Uterus (tissue), 4 donors: ENCODE data around the gene ZNF205. TPM values are rescaled to one million over a fixed set of nuclear protein-coding genes. Genes with fewer than 3 reads are reported as not detected.

Experiments used
- DNase-seq, 2 donors: peaks; one replicate each; pipeline ENCODE4 v3.0.0-alpha.2; 2019 to 2020
- H3K27ac ChIP-seq, 2 donors: fragments of 200-600 bp; sonication (generic); 1 replicate in 1 of 2; 2 replicates in 1 of 2; pipeline ENCODE4 v1.5.1; 2016 to 2018
- H3K27me3 ChIP-seq, 2 donors: fragments of 200-600 bp; sonication (generic); one replicate each; pipeline ENCODE4 v1.5.1; 2018 to 2019; ENCODE audit warnings: control low read depth in 1 of 2
- H3K36me3 ChIP-seq, 2 donors: fragments of 200-600 bp; sonication (generic); one replicate each; pipeline ENCODE4 v1.5.1; 2019; ENCODE audit warnings: control low read depth in 1 of 2
- H3K4me1 ChIP-seq, 2 donors: fragments of 200-600 bp; sonication (generic); one replicate each; pipeline ENCODE4 v1.5.1; 2018 to 2019; ENCODE audit warnings: control low read depth in 1 of 2
- H3K4me3 ChIP-seq, 2 donors: fragments of 200-600 bp; sonication (generic); 1 replicate in 1 of 2; 2 replicates in 1 of 2; pipeline ENCODE4 v1.5.1; 2018 to 2019; ENCODE audit warnings: mild to moderate bottlenecking in 1 of 2
- H3K9me3 ChIP-seq, 2 donors: fragments of 200-600 bp; sonication (generic); one replicate each; pipeline ENCODE4 v1.5.1; 2019; ENCODE audit warnings: control low read depth in 1 of 2
- POLR2A ChIP-seq, 2 donors: fragments of 450-650 bp; IDR thresholded peaks; one replicate each; pipeline ENCODE4 v1.6.1; 2016; ENCODE audit warnings: antibody characterized with exemption in 2 of 2, mild to moderate bottlenecking in 1 of 2, moderate library complexity in 1 of 2
- intact Hi-C: fragments of 100-400 bp; cut with DNase I; formaldehyde crosslinking; loops from one replicate; pipeline ENCODE4 v1.15.1; 2023; ENCODE audit warnings: low total_unique reads
- total RNA-seq, 4 donors: library from RNA; depleted of rRNA in 3 of 4; stranded (reverse); fragments of >200 nt in 3 of 4; gene quantifications; one replicate each; pipeline versions ENCODE4 v1.1.0 to v1.2.4, GENCODE V29; 2014 to 2023
- TF ChIP-seq, protein P1 (sequence below), 4 experiments: fragments of 200-600 bp in 2 of 4; fragments of 450-650 bp in 2 of 4; sonication (generic) in 2 of 4; IDR thresholded peaks; one replicate each; pipeline ENCODE4 v1.5.1; 2016 to 2019; ENCODE audit warnings: antibody characterized with exemption in 4 of 4, mild to moderate bottlenecking in 2 of 4, moderate library complexity in 1 of 4
- donor health status: DM: yes; HTN: yes; CAD: no.

The ZNF205 gene
- total RNA-seq, 4 donors from 2014 or later, result 12.9 to 26.9 (median 18.3) TPM

DNA sequence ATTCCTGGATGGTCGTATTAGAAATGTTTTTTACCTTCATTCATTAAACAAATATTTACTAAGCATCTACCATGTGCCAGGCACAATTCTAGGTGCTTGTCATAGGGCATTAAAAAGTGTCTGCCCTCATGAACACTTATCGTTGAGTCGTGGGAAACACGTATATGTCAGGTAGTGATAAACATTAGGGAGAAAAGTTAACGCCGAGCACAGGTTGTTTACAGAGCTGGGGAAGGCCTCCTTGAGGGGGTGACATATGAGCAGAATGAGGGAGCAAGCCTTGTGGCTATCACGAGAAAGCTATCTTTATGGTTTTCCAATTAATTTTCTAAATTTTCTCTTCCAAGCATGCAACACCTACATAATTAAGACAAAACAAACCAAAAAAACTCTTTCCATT, 21.5 kb downstream of the ZNF205 start:
- H3K27ac ChIP-seq, result peak overlapping the region; percentile 89 to 97
- no peak for TF ChIP-seq POLR2A (IDR thresholded peaks at IDR 0.05)
- TF ChIP-seq, protein P1, sequence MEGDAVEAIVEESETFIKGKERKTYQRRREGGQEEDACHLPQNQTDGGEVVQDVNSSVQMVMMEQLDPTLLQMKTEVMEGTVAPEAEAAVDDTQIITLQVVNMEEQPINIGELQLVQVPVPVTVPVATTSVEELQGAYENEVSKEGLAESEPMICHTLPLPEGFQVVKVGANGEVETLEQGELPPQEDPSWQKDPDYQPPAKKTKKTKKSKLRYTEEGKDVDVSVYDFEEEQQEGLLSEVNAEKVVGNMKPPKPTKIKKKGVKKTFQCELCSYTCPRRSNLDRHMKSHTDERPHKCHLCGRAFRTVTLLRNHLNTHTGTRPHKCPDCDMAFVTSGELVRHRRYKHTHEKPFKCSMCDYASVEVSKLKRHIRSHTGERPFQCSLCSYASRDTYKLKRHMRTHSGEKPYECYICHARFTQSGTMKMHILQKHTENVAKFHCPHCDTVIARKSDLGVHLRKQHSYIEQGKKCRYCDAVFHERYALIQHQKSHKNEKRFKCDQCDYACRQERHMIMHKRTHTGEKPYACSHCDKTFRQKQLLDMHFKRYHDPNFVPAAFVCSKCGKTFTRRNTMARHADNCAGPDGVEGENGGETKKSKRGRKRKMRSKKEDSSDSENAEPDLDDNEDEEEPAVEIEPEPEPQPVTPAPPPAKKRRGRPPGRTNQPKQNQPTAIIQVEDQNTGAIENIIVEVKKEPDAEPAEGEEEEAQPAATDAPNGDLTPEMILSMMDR (IDR thresholded peaks at IDR 0.05), result no peak

DNA sequence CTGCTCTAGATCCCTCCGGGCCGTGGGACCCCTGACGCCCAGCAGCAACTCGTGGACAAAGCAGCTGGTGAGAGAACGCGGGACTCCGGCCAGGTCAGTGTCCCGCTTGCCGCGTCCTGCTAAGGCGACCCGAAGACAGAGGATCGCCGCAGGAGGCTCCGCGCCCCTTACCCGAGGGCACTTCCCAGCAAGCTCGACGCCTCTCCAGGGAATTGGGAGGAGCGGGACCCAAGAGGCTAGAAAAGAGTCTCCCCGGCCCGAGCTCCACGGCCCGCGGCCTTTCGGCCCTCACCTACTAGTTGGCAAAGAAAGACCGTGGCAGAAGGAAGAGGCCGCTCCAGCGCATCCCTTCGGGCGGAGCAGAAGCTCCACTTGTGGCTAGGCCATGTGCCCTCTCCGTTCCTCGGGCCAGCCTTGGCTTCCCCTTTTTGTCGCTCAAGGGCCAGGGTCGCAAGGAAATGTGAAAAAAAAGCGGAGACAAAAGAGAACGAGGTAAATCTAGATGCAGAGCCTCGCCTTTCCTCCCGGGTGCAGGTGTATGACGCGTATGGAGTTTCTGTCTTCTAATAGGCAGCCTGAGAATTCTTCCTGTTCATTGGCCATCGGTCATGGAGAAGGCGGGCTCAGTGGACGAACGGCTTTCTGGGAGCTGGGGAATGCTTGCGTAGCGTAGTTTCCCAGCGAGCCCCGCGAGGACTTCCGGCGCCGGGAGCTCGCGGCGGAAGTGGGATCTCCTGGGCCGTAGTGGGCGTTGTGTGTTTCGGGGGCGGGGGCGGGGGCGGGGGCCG, 22.1 kb downstream of the ZNF205 start, which contains the start of gene ZNF213:
Gene ZNF213 (plus strand): TSS at position 692 of the 788 bp plus-strand sequence. CDS start 2,252 bp downstream, outside the sequence.
- Histone ChIP-seq H3K4me1 (no peaks in the 10 kb centered on the region), H3K27ac (peak within 1 kb of the TSS; percentile 89 to 97), H3K9me3 (no peaks in the 10 kb centered on the region), H3K36me3 (no peaks in the 10 kb centered on the region), H3K4me3 (peak within 1 kb of the TSS; percentile 90 to 94), H3K27me3 (no peaks in the 10 kb centered on the region)
- intact Hi-C loops, result no loop called here
- TF ChIP-seq POLR2A (IDR thresholded peaks at IDR 0.05), result peak; percentile 83 to 87
- TF ChIP-seq, protein P1 (IDR thresholded peaks at IDR 0.05), result peak in 1 of 4 experiments; percentile 23
- DNase-seq, result peak; percentile 94 to 97

More for the DNA sequence above, 21.5 kb downstream of the ZNF205 start:
- peak overlapping the region; percentile 90 to 94 for H3K4me3 ChIP-seq
- H3K36me3 ChIP-seq, result no peaks in the 10 kb centered on the region
- DNase-seq, result no peak
- no peaks in the 10 kb centered on the region for H3K4me1 ChIP-seq
- no peaks in the 10 kb centered on the region for H3K9me3 ChIP-seq
- H3K27me3 ChIP-seq, result no peaks in the 10 kb centered on the region
- intact Hi-C loops, result no loop called here

DNA sequence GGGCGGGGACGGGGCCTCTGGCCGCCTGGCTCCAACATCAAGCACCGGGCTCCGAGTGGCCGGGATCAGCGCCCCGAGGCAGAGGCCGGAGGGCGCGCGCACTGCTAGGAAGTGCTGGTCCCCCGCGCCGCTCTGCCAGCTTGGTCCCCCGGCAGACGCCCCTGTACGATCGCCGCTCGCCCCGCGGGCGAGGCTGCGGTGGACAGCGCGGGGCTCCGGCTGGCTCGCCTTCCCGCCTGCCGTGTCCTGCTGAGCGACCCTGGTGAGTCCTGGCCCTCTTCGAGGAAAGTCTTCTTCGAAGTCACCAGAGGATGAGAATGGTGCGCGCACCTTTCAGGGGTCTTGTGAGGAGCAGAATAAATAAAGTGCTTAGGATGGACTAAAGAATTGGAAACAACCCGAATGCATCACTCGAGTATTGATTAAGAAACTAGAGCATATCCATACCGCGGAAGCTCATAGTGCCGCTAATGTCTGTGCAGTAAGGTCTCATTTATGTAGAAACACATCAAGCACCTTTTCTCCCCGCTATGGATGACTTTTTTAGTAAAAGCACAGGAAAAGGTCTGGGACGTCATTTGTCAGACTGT, 22.8 kb downstream of the ZNF205 start:
- no peaks in the 10 kb centered on the region for H3K4me1 ChIP-seq
- no peak for DNase-seq
- intact Hi-C loops, result no loop called here

DNA sequence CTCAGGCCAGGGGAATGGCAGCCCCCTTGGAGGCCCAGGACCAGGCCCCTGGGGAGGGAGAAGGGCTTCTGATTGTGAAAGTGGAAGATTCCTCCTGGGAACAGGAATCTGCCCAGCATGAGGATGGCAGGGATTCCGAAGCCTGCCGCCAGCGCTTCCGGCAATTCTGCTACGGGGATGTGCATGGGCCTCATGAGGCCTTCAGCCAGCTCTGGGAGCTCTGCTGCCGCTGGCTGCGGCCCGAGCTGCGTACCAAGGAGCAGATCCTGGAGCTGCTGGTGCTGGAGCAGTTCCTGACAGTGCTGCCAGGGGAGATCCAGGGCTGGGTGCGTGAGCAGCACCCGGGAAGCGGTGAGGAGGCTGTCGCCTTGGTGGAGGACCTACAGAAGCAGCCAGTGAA, 24.9 kb downstream of the ZNF205 start:
- no peaks in the 10 kb centered on the region for H3K27me3 ChIP-seq
- H3K27ac ChIP-seq, result no peak overlapping the region
- no peaks in the 10 kb centered on the region for H3K4me1 ChIP-seq
- intact Hi-C loops, result no loop called here
- no peaks in the 10 kb centered on the region for H3K36me3 ChIP-seq
- H3K4me3 ChIP-seq, result no peak overlapping the region
- TF ChIP-seq, protein P1 (IDR thresholded peaks at IDR 0.05), result no peak
- no peak for TF ChIP-seq POLR2A (IDR thresholded peaks at IDR 0.05)
- DNase-seq, result no peak
- H3K9me3 ChIP-seq, result no peaks in the 10 kb centered on the region

More for the DNA sequence above, 22.8 kb downstream of the ZNF205 start:
- H3K27ac ChIP-seq, result peak overlapping the region; percentile 89 to 97
- H3K4me3 ChIP-seq, result peak overlapping the region; percentile 90 to 94
- H3K27me3 ChIP-seq, result no peaks in the 10 kb centered on the region
- TF ChIP-seq, protein P1 (IDR thresholded peaks at IDR 0.05), result peak in 1 of 4 experiments; percentile 8
- no peak for TF ChIP-seq POLR2A (IDR thresholded peaks at IDR 0.05)
- no peaks in the 10 kb centered on the region for H3K36me3 ChIP-seq
- no peaks in the 10 kb centered on the region for H3K9me3 ChIP-seq

DNA sequence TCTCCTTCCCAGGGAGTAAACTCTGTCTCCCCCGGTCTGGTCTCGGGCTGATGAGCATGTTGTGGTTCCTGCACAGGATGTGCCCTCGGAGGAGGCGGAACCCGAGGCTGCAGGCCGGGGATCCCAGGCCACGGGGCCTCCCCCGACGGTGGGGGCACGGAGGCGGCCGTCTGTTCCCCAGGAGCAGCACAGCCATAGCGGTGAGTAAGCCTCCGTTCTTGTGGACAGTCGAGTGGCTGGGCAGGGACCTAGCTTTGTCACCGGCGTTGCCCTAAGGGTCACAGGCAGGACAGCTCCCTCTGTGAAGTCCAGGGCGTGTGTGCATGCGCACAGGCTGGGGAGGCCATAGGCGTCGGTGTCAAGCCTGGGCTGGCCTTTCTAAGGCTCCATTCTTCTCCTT, 26.0 kb downstream of the ZNF205 start:
- no peaks in the 10 kb centered on the region for H3K27me3 ChIP-seq
- no peak overlapping the region for H3K4me3 ChIP-seq
- intact Hi-C loops, result no loop called here
- H3K4me1 ChIP-seq, result no peaks in the 10 kb centered on the region
- H3K36me3 ChIP-seq, result no peaks in the 10 kb centered on the region
- no peak for TF ChIP-seq POLR2A (IDR thresholded peaks at IDR 0.05)
- TF ChIP-seq, protein P1 (IDR thresholded peaks at IDR 0.05), result no peak
- no peak for DNase-seq
- no peaks in the 10 kb centered on the region for H3K9me3 ChIP-seq
- no peak overlapping the region for H3K27ac ChIP-seq
